HG03097 (cell line): Measurements from ENCODE around the gene FCN1.
"Not testable (repeated sequence)": the region's sequence is repeated elsewhere in the genome, so short reads cannot be mapped to it uniquely, and the experiment has no call there.

Experiments used
- ATAC-seq: cut with Tn5 transposase; IDR thresholded peaks from one replicate; pipeline ENCODE4 v1.9.1; 2021; ENCODE audit not compliant: unreplicated experiment, low FRiP score

The FCN1 gene

GRCh38 chr9:134917431-134918373 lies at the start of gene FCN1:
TSS of gene FCN1 (minus strand) at chr9:134917912. CDS start at chr9:134917871, 41 bp downstream.
- no peak for ATAC-seq

- no peak for ATAC-seq
Measured at GRCh38 chr9:134966697-134967546, 49.2 kb upstream of the FCN1 start.

DNA sequence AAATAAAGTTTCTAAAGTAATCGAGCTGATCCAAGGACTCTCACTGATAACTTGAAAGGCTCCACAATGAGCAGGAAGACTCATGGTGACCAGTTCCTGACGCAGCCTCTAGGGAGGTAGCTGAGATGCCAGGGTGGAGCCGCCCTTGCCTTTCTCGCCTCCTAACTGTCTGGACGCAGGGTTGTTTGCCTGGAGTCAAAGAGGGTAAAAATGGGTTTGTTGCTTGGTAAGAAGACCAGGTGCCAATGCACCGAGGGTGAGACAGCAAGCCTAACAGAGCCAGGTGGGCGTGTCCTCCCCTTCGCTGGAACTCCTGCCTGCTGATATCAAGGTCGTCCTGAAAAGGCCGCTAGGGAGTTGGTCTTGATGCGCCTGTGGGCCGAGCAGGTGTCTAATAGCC lies 48.6 kb upstream of the FCN1 start:
- no peak for ATAC-seq

DNA sequence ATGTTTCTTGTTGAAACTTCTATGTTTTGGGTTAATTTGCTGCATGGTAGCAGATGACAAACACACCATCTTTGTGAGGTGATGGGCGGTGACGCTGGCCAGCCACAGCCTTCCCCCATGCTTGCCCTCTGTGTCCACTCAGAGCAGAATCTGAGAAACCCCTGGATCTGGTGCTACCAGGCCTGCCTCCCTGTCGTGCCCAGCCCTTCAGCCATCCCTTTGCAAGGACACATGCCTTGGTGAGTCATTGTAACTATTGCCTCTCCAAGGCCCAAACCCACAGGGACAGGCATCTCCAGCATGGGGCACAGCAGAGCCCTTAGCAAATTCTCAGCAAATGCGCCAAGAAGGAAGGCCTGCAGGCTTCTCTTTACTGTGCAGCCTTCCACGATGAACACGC lies 48.1 kb upstream of the FCN1 start:
- no peak for ATAC-seq

GRCh38 chr9:134965411-134965810 lies 47.7 kb upstream of the FCN1 start:
- ATAC-seq: no peak

- ATAC-seq: no peak
Measured at GRCh38 chr9:134964271-134965055, 46.8 kb upstream of the FCN1 start.

- no peak for ATAC-seq
Measured at GRCh38 chr9:134963546-134963945, 45.8 kb upstream of the FCN1 start.

- ATAC-seq: no peak
Measured at GRCh38 chr9:134962973-134963364, 45.3 kb upstream of the FCN1 start.

GRCh38 chr9:134962065-134962972 lies 44.6 kb upstream of the FCN1 start:
- ATAC-seq: no peak

GRCh38 chr9:134961331-134962064 lies 43.8 kb upstream of the FCN1 start:
- ATAC-seq: no peak

- ATAC-seq: no peak
Measured at GRCh38 chr9:134960701-134961181, 43.0 kb upstream of the FCN1 start.

DNA sequence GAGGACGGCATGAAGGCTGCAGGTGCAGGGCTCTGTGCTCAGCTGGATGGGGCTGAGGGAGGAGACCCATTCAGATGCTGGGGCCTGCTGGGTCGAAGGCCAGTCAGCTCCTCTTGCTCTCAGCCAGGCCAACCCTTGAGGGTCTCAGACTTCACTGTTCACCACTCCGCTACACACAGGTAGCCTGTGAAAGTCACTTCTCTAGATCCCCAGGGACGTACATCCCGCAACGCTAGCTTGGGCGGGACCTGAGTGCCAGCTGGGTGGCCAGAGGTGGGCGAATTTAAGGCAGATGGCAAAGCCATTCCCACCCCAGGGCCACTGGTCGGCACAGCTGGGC lies 42.2 kb upstream of the FCN1 start:
- ATAC-seq: no peak

GRCh38 chr9:134959126-134959970 lies 41.6 kb upstream of the FCN1 start:
- ATAC-seq: no peak

DNA sequence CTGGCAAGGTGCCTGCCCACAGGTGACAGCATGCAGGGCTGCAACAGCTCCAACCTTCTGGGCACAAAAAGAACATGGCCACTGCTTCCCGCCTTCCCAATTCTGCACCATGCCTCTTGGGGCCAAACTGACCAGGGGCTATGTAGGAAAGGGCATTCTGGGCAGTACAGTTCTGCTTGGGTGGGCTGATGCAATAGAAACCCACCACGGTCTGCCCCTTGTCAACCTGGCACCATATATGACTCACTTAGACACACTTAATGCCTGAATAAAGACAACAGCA lies 40.2 kb upstream of the FCN1 start:
- ATAC-seq: no peak

GRCh38 chr9:134957165-134957944 lies 39.6 kb upstream of the FCN1 start:
- no peak for ATAC-seq

- not testable (repeated sequence) for ATAC-seq
Measured at GRCh38 chr9:134956387-134956786, 38.7 kb upstream of the FCN1 start.

DNA sequence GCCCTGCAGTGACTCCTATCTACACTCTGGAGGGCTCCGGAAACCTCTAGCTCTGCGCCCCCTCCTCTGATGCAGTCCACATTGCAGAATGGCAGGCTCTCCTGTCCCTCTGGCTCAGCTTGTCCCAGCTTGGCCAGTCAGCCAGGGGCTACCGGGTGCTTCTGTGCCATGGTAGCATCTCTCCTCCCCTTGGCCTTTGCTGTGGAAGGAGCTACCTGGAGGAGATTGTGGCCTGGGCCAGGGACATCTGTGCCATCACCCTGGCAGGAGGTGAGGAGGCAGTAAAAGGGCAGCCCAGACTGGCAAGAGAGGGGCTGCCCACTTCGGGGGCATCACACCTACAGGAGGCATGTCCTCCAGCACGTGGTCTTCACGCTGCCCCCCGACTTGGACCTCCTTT lies 38.1 kb upstream of the FCN1 start:
- no peak for ATAC-seq

- no peak for ATAC-seq
Measured at GRCh38 chr9:134955156-134955555, 37.4 kb upstream of the FCN1 start.
